Neural crest cell (in vitro differentiated cells): ENCODE measurements around the gene PPFIBP1. TPM values are rescaled to one million over a fixed set of nuclear protein-coding genes. Genes with fewer than 3 reads are reported as not detected.
A peak's percentile ranks its signal among the peaks of the same experiment; 100 is the strongest.
"Not testable (repeated sequence)": the region's sequence is repeated elsewhere in the genome, so short reads cannot be mapped to it uniquely, and the experiment has no call there.

Experiments
- DNase-seq: peaks from one replicate; pipeline ENCODE4 v3.0.0; 2021; ENCODE audit warnings: low read depth, mixed read lengths, low spot score
- H3K27ac Mint-ChIP-seq: one replicate; pipeline ENCODE4 v1.8.0; 2021; ENCODE audit warnings: mild to moderate bottlenecking, mixed read lengths; ENCODE audit not compliant: unreplicated experiment
- H3K27me3 Mint-ChIP-seq: 2 replicates; pipeline ENCODE4 v1.8.0; 2021; ENCODE audit warnings: low read depth, mild to moderate bottlenecking, mixed read lengths
- H3K36me3 Mint-ChIP-seq: 2 replicates; pipeline ENCODE4 v1.8.0; 2021; ENCODE audit warnings: low read depth, mild to moderate bottlenecking, mixed read lengths
- H3K4me1 Mint-ChIP-seq: 2 replicates; pipeline ENCODE4 v1.8.0; 2021; ENCODE audit warnings: mixed read lengths
- H3K4me3 Mint-ChIP-seq: one replicate; pipeline ENCODE4 v1.8.0; 2021; ENCODE audit warnings: mild to moderate bottlenecking, mixed read lengths
- H3K9me3 Mint-ChIP-seq: 2 replicates; pipeline ENCODE4 v1.8.0; 2021; ENCODE audit warnings: mixed read lengths
- total RNA-seq: library from RNA; stranded (reverse); gene quantifications from 2 replicates; pipeline ENCODE4 v1.2.1, GENCODE V29; 2021
- TF ChIP-seq, protein P1 (sequence below): fragments of 200-600 bp; sonication (generic); conservative IDR thresholded peaks from 2 replicates; pipeline ENCODE4 v1.5.0; 2021; ENCODE audit warnings: antibody characterized with exemption, mild to moderate bottlenecking

The PPFIBP1 gene
- total RNA-seq, 1 donor from 2014 or later = 47.5 TPM

DNA sequence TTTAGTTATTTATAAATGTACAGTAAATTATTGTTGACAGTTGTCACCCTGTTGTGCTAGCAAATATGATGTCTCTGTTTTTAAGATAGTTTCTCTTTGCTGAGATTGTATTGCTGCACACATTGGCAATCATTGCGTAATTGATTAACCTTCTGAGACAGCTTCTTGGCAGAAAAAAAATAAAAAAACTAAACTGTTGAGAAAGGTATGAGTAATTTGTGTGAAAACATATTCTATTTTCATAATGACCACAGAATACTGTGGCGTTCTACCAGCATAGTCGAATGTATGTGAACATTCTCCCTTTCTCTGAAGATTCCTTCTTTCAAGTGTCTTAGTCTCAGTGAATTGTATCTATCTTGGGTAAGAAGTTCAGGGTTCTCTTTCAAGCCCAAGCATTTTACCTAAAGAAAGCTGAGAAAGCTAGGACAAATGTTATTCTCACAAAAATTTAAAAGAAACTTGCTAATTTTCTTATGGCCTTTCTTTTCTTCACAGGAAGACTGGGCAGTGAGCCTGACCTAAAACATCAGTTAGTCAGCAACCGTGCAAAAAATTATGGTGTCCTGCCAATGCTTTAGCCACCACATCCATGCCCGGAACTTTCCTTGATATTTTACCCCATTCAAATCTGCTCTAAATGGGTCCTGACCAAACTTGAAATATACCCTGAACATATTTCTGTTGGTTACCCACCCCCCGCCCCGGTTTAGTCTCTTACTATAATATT lies 103.3 kb downstream of the PPFIBP1 start:
- DNase-seq = no peak
- TF ChIP-seq, protein P1, sequence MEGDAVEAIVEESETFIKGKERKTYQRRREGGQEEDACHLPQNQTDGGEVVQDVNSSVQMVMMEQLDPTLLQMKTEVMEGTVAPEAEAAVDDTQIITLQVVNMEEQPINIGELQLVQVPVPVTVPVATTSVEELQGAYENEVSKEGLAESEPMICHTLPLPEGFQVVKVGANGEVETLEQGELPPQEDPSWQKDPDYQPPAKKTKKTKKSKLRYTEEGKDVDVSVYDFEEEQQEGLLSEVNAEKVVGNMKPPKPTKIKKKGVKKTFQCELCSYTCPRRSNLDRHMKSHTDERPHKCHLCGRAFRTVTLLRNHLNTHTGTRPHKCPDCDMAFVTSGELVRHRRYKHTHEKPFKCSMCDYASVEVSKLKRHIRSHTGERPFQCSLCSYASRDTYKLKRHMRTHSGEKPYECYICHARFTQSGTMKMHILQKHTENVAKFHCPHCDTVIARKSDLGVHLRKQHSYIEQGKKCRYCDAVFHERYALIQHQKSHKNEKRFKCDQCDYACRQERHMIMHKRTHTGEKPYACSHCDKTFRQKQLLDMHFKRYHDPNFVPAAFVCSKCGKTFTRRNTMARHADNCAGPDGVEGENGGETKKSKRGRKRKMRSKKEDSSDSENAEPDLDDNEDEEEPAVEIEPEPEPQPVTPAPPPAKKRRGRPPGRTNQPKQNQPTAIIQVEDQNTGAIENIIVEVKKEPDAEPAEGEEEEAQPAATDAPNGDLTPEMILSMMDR = no peak
- no peaks in the 10 kb centered on the region for H3K36me3 Mint-ChIP-seq
- H3K4me1 Mint-ChIP-seq = peaks cover 12% of the 10 kb centered on the region
- H3K27me3 Mint-ChIP-seq = no peaks in the 10 kb centered on the region
- H3K27ac Mint-ChIP-seq = no peak overlapping the region
- peaks cover 3% of the 10 kb centered on the region for H3K9me3 Mint-ChIP-seq
- no peak overlapping the region for H3K4me3 Mint-ChIP-seq

DNA sequence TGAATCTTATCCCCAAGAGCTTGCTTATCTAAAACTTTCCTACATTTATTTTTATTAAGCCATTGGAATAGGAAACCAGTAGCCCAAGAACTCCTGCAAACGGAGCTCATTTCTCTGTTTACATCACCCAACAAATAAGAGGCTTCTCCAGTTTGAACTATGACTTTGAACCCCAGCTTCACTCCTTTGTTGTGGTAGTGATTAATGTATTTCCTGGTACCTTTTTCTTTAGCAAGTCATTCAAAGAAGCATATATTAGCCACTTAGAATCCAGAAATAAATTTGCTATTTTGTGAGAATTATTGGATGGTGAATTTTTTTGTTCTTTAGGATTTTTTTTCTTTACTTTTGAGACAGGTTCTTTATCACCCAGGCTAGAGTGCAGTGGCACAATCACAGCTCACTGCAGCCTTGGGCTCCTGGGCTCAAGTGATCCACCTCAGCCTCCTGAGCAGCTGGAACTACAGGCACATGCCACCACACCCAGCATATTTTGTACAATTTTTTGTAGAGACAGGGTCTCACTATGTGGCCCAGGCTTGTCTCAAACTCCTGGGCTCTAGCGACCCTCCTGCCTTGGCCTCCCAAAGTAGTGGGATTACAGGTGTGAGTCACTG lies 104.0 kb downstream of the PPFIBP1 start:
- H3K36me3 Mint-ChIP-seq, H3K4me3 Mint-ChIP-seq, H3K27me3 Mint-ChIP-seq, H3K27ac Mint-ChIP-seq, H3K9me3 Mint-ChIP-seq, DNase-seq: not testable (repeated sequence)
- peaks cover 12% of the 10 kb centered on the region for H3K4me1 Mint-ChIP-seq

DNA sequence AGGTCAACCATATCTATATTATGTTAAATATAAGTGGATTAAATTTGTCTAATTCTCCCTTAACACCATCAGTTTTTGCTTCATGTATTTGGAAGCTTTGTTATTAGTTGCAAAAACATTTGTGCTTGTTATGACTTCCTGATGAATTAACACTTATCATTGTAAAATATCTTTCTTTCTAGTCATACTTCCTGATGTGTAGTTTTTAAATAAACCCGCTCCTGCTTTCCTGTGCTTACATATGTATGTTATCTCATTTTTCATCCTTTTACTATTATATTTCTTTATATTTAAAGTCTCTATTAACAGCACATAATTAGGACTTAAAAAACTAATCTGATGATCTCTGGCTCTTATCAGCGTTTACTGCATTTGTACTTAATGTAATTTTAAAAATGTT lies 106.2 kb downstream of the PPFIBP1 start:
- not testable (repeated sequence) for H3K27me3 Mint-ChIP-seq, H3K4me3 Mint-ChIP-seq, DNase-seq, H3K4me1 Mint-ChIP-seq, H3K36me3 Mint-ChIP-seq, H3K27ac Mint-ChIP-seq, H3K9me3 Mint-ChIP-seq

DNA sequence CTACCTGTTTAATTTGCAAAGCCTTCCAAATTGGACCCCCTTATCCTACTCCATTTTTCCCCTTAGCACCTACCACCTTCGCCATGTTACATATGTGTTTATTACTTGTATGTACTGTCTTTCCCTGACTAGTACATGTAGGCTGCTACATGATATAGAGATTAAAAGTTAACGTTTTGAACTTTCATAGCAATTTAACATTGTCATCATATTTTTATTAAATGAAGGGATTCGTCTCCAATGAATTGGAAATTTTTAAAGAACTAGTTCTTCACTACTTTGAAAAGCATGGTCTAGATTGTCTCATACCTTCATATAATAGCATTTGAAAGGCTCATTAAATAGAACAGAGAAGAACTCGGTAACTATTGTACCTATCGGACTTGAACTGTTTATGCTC lies 107.4 kb downstream of the PPFIBP1 start:
- peaks cover 3% of the 10 kb centered on the region for H3K9me3 Mint-ChIP-seq
- H3K4me1 Mint-ChIP-seq = peaks cover 3% of the 10 kb centered on the region
- no peaks in the 10 kb centered on the region for H3K36me3 Mint-ChIP-seq
- TF ChIP-seq, protein P1 = no peak
- H3K27me3 Mint-ChIP-seq = no peaks in the 10 kb centered on the region
- H3K4me3 Mint-ChIP-seq = no peak overlapping the region
- no peak overlapping the region for H3K27ac Mint-ChIP-seq
- DNase-seq = no peak

DNA sequence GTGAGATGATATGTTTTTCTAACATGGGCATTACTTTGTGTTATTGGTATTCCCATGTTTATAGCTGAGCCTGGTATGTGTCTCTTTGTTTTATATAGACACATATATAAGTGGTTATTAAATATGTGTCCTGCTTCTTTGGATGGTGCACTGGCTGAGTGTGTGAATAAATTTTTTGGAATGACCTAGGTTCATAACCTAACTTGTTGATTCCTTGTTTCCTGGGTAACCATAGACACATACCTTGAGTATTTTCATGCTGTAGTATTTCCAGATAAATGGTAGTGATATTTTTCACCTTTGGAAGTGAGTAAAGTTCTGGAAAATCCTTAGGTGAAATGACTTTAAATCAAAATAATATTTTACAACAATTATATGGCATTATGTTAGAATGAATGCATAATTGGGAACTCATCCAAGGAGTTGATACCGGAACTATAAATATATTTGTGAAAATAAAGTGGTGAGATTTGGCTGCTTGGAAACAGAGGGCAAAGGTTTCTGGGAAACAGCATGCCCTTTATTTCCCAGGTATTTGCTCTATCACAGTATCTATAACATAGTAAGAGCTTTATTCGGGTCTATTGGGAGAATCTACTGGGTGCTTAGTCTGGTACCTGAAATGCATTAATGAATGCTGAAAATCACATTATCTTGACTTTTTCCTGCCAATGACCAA lies 107.9 kb downstream of the PPFIBP1 start:
- no peaks in the 10 kb centered on the region for H3K27me3 Mint-ChIP-seq
- H3K36me3 Mint-ChIP-seq = no peaks in the 10 kb centered on the region
- DNase-seq = no peak
- TF ChIP-seq, protein P1 = no peak
- H3K27ac Mint-ChIP-seq = no peak overlapping the region
- no peak overlapping the region for H3K4me3 Mint-ChIP-seq
- H3K9me3 Mint-ChIP-seq = peaks cover 3% of the 10 kb centered on the region
- peaks cover 3% of the 10 kb centered on the region for H3K4me1 Mint-ChIP-seq

DNA sequence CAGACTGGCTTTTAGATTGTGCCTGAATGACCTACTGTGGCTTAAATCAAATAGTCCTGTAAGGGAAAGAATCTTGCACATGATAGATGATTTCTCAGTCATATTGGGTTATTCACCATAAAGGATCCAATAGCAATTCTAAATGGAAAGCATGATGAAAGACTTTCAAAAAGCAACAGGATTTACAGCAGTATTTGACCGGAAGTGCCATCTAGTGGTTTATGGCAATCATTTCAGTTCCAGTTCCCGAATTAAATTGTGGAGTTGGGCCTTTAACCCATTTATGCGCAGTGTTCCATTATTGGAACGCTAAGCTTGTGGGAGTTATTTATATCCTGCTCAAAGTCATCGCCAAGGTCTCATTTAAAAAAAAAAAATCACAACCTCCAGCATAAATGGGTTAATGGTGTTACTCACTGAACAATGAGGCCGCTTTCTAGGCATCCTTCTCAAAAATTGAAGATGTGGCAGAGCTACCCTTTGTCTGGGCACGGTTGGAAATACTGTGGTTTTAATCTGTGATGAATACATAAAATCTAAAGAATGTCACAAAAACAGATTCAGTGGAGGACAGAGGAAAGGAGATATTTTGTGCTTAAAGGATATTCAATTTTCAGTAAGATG lies 111.5 kb downstream of the PPFIBP1 start:
- Mint-ChIP-seq H3K9me3 (no peaks in the 10 kb centered on the region), H3K27ac (no peak overlapping the region), H3K27me3 (no peaks in the 10 kb centered on the region), H3K4me3 (no peak overlapping the region), H3K4me1 (peaks cover 3% of the 10 kb centered on the region), H3K36me3 (no peaks in the 10 kb centered on the region)
- TF ChIP-seq, protein P1 = peak; percentile 91
- DNase-seq = no peak

DNA sequence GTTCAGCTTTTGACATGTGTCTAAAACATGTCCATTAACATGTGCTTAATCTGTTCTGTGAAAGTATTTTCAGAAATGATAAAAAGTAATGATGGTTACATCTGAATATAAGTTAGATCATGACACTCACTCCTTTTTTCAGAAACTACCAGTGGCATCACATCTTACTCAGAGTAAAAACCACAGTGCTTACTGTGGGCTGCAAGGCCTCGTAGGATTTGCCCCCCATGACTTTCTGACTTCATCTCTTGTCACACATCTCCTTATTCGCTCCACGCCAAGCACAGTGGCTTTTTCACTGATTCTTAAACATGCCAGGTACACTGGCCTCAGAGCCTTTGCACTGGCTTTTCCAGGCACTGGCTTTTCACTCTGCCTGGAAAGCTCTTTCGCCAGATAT lies 112.6 kb downstream of the PPFIBP1 start:
- not testable (repeated sequence) for H3K36me3 Mint-ChIP-seq, H3K4me1 Mint-ChIP-seq, DNase-seq, H3K4me3 Mint-ChIP-seq, H3K27me3 Mint-ChIP-seq, H3K9me3 Mint-ChIP-seq
- H3K27ac Mint-ChIP-seq = peak overlapping the region; percentile 75
